Ishikawa (cell line): ENCODE data around the gene MYO5C.

Experiments used
- CEBPB ChIP-seq: IDR thresholded peaks from 2 replicates; pipeline ENCODE4 v1.6.1; 2012
- CREB1 ChIP-seq: IDR thresholded peaks from 2 replicates; pipeline ENCODE4 v1.6.1; 2012; ENCODE audit warnings: low read depth
- EGR1 ChIP-seq: IDR thresholded peaks from 2 replicates; pipeline ENCODE4 v1.6.1; 2012
- EP300 ChIP-seq: IDR thresholded peaks from 2 replicates; pipeline ENCODE4 v1.6.1; 2012; ENCODE audit warnings: borderline replicate concordance
- FOXM1 ChIP-seq: IDR thresholded peaks from 2 replicates; pipeline ENCODE4 v1.6.1; 2012; ENCODE audit warnings: low read depth, borderline replicate concordance
- NFIC ChIP-seq: IDR thresholded peaks from 2 replicates; pipeline ENCODE4 v1.6.1; 2012
- RAD21 ChIP-seq: IDR thresholded peaks from 2 replicates; pipeline ENCODE4 v1.6.1; 2012; ENCODE audit warnings: low read depth
- TAF1 ChIP-seq: IDR thresholded peaks from 2 replicates; pipeline ENCODE4 v1.6.1; 2012; ENCODE audit warnings: low read depth, mild to moderate bottlenecking
- TCF12 ChIP-seq: IDR thresholded peaks from 2 replicates; pipeline ENCODE4 v1.6.1; 2012; ENCODE audit warnings: low read depth
- TEAD4 ChIP-seq: IDR thresholded peaks from 2 replicates; pipeline ENCODE4 v1.6.1; 2012
- YY1 ChIP-seq: IDR thresholded peaks from 2 replicates; pipeline ENCODE4 v1.6.1; 2012; ENCODE audit warnings: low read depth
- ZBTB7A ChIP-seq: IDR thresholded peaks from 2 replicates; pipeline ENCODE4 v1.6.1; 2012; ENCODE audit warnings: low read depth
- TF ChIP-seq, protein P1 (sequence below): IDR thresholded peaks from 2 replicates; pipeline ENCODE4 v1.6.1; 2012
- TF ChIP-seq, protein P2 (sequence below): IDR thresholded peaks from 2 replicates; pipeline ENCODE4 v1.6.1; 2012
- TF ChIP-seq, protein P3 (sequence below): IDR thresholded peaks from 2 replicates; pipeline ENCODE4 v1.6.1; 2012; ENCODE audit warnings: low read depth, mild to moderate bottlenecking

Gene MYO5C

DNA sequence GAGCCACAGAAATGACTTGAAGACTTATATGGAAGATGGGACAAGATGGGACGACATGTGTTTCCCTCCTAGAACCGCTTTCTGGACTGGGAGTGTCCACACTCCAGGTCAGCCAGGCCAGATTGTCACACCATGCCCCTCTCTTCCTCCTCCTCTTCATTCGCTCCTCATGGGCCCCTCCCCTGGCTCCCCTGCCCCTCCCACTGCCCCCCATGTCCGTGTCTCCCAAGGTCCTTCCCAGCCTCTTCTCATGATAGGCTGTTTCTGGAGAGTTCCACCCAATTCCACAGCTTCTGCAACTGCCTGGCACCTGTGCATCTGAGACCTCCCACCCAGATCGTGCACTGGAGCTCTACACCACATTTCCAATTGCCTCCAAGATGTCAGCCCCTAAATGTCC is 6.6 kb downstream of the MYO5C start:
- TF ChIP-seq ZBTB7A = no peak
- TF ChIP-seq, protein P1, sequence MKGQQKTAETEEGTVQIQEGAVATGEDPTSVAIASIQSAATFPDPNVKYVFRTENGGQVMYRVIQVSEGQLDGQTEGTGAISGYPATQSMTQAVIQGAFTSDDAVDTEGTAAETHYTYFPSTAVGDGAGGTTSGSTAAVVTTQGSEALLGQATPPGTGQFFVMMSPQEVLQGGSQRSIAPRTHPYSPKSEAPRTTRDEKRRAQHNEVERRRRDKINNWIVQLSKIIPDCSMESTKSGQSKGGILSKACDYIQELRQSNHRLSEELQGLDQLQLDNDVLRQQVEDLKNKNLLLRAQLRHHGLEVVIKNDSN = no peak
- no peak for TF ChIP-seq YY1
- TF ChIP-seq RAD21 = no peak
- TF ChIP-seq, protein P2, sequence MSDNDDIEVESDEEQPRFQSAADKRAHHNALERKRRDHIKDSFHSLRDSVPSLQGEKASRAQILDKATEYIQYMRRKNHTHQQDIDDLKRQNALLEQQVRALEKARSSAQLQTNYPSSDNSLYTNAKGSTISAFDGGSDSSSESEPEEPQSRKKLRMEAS = no peak
- no peak for TF ChIP-seq CEBPB
- no peak for TF ChIP-seq NFIC
- TF ChIP-seq CREB1 = no peak
- TF ChIP-seq TAF1 = no peak
- TF ChIP-seq TEAD4 = no peak

DNA sequence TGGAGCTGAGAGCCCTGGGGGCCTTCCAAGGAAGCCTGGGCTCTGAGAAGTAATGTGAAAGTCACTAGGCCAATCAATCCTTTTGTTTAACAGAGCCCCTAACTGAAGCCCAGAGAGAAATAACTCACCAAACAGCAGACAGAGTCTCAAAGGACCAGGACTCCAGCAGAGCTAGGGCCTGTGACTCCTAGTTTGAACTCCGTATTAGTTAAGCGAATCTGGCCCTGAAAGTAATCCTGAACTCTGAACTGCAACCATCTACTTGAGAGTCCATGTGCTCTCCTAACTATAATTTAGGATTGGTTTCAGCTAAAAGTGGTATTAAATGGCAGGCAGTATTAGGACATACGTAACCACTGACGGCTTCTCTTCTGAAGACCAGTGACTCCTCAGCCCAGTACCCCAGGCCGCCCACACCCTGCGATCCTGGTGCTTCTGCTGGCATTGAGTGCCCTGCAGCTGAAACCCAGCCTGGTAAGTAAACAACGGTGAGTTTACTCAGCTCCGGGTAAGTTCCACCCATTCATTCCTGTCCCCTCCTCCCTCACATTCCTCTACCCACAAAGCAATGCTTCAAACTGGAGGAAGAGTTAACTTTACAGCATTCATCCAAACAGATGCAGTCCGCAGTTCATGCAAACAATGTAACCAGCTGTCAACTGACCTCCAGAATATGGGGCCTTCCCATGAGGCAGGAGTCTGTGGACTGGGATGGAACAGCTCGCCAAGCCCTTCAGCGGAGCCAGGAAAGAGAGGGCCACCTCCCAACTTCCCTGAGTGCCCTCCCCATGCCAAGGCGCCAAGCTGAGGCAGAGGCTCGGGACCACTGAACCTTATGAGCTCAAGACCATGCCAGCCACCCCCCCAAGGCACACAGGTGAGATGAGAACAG is 7.3 kb downstream of the MYO5C start:
- TF ChIP-seq RAD21 (no peak), TCF12 (no peak), TEAD4 (no peak; the same call in 1 of the 2 replicates), NFIC (no peak), CREB1 (no peak), EGR1 (no peak), YY1 (no peak), TAF1 (no peak), CEBPB (no peak), EP300 (no peak), FOXM1 (no peak), ZBTB7A (no peak)
- TF ChIP-seq, protein P2 = no peak
- TF ChIP-seq, protein P3, sequence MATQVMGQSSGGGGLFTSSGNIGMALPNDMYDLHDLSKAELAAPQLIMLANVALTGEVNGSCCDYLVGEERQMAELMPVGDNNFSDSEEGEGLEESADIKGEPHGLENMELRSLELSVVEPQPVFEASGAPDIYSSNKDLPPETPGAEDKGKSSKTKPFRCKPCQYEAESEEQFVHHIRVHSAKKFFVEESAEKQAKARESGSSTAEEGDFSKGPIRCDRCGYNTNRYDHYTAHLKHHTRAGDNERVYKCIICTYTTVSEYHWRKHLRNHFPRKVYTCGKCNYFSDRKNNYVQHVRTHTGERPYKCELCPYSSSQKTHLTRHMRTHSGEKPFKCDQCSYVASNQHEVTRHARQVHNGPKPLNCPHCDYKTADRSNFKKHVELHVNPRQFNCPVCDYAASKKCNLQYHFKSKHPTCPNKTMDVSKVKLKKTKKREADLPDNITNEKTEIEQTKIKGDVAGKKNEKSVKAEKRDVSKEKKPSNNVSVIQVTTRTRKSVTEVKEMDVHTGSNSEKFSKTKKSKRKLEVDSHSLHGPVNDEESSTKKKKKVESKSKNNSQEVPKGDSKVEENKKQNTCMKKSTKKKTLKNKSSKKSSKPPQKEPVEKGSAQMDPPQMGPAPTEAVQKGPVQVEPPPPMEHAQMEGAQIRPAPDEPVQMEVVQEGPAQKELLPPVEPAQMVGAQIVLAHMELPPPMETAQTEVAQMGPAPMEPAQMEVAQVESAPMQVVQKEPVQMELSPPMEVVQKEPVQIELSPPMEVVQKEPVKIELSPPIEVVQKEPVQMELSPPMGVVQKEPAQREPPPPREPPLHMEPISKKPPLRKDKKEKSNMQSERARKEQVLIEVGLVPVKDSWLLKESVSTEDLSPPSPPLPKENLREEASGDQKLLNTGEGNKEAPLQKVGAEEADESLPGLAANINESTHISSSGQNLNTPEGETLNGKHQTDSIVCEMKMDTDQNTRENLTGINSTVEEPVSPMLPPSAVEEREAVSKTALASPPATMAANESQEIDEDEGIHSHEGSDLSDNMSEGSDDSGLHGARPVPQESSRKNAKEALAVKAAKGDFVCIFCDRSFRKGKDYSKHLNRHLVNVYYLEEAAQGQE = no peak
- TF ChIP-seq, protein P1 = no peak

DNA sequence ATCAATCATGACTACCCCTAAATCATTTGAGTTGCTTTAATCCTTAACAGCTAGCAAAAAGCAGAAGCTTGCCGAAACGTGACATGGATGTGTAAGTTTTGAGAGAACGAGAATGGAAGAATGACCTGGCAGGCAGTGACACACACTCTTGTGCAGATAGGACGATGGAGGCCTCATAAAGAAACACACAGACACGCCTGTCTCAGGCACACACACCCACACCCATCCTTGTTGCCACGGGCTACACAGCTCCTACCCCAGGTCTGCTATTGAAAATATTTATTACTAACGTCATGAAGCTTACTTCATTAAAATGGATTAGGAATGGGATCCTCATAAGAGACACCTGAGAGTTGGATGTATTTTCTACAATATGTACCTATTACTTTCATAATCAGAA is 8.5 kb downstream of the MYO5C start:
- TF ChIP-seq CREB1 (no peak), RAD21 (no peak), EP300 (no peak), NFIC (no peak)

DNA sequence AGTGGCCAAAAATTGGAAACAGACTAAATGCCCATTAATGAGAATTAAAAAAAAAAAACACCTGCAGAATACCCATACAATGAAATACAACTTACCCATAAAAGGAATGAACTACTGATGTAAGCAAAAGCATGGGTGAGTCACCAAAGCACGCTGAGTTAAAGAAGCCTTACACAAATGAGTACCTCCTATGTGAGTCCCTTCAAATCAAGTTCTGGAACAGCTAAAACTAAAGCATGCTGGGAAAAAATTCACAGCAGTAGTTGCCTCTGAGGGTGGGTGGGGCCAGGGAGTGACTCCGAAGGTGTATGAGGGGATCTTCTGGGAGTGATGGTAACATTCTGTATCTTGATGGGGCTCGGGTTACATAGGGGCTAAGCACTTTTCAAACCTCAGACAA is 11.4 kb downstream of the MYO5C start:
- TF ChIP-seq EP300 (no peak), EGR1 (no peak), TEAD4 (no peak), YY1 (no peak), NFIC (no peak), TCF12 (no peak), CREB1 (no peak), TAF1 (no peak), FOXM1 (no peak), ZBTB7A (no peak), CEBPB (no peak), RAD21 (no peak)
- TF ChIP-seq, protein P3 = no peak
- TF ChIP-seq, protein P2 = no peak
- TF ChIP-seq, protein P1 = no peak

DNA sequence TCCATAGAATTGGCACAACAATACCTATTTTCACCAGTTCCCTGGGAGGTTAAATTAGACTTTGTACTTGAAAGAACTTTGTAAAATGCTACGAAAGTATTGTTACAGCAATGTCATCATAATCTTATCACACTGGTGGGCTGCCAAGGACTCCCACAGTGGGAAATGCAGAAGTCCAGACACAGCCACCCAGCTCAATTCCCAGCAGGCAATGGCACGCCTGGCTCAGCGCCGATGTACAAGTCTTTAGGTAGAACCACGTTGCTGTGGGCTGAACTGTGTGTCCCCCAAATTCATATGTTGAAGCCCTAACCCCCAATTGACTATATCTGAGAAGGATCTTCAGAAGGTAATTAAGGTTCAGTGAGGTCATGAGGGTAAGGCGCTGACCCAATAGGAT is 12.3 kb downstream of the MYO5C start:
- TF ChIP-seq FOXM1 = no peak
- TF ChIP-seq, protein P3 = no peak
- no peak for TF ChIP-seq CEBPB
- TF ChIP-seq, protein P2 = no peak
- TF ChIP-seq TCF12 = no peak
- TF ChIP-seq EGR1 = no peak
- no peak for TF ChIP-seq ZBTB7A
- TF ChIP-seq TEAD4 = no peak
- no peak for TF ChIP-seq RAD21
- TF ChIP-seq YY1 = no peak
- TF ChIP-seq, protein P1 = no peak
- TF ChIP-seq CREB1 = no peak
- no peak for TF ChIP-seq EP300
- no peak for TF ChIP-seq NFIC
- no peak for TF ChIP-seq TAF1
